Spleen (tissue), 7 donors: ENCODE results near the gene COIL.

Source experiments
- CTCF ChIP-seq, 11 experiments: fragments of 200-600 bp in 7 of 11; fragments of 450-650 bp in 4 of 11; sonication (generic) in 4 of 11; IDR thresholded peaks in 8 of 11; conservative IDR thresholded peaks in 3 of 11; 1 replicate in 7 of 11; 2 replicates in 4 of 11; pipeline versions ENCODE4 v1.4.0 to v1.8.0; 2016 to 2021; ENCODE audit warnings: antibody characterized with exemption in 11 of 11, inconsistent platforms in 4 of 11, mild to moderate bottlenecking in 1 of 11
- POLR2A ChIP-seq, 3 donors: fragments of 450-650 bp; IDR thresholded peaks; one replicate each; pipeline ENCODE4 v1.5.1; 2017; ENCODE audit warnings: antibody characterized with exemption in 3 of 3, mild to moderate bottlenecking in 1 of 3
- donor health status: DM: no; HTN: no; CAD: no; lungs with moderate emphysema.
- donor health status: DM: no; HTN: no; CAD: no.
- donor health status: DM: no; HTN: no; CAD: no.

GRCh38 chr17:56978441-56979090 is 17.7 kb upstream of the COIL start:
- TF ChIP-seq POLR2A (IDR thresholded peaks at IDR 0.05), result no peak
- no peak for TF ChIP-seq CTCF (IDR thresholded peaks at IDR 0.05 in 8 of 11, conservative IDR thresholded peaks at IDR 0.05 in 3 of 11)
